ENCODE data around the gene SERPINB6. TPM values are rescaled to one million over a fixed set of nuclear protein-coding genes. Genes with fewer than 3 reads are reported as not detected.

SERPINB6 gene
- total and polyA plus RNA-seq, 9 of the 15 experiments (the other 6 are each of a cell fraction or from before 2014, with no cell fraction given), result 86.6 to 211 (median 143) TPM

GRCh38 chr6:2917801-2918445, 53.4 kb downstream of the SERPINB6 start:
- ATAC-seq, result no peak
- Histone ChIP-seq H3K9ac (ENCODE audit: insufficient read depth in 1 of 2, low read depth in 2 of 2, low read length in 2 of 2) (no peak overlapping the region), H3K4me1 (replicated peaks in 1 of 2; ENCODE audit: control insufficient read depth in 2 of 2, insufficient read depth in 2 of 2, low read length in 2 of 2) (peaks cover 13 to 14% of the 10 kb centered on the region in 2 experiments; a peak in 3 of 5 replicates), H3K27ac (ENCODE audit: extremely low read depth, low read depth, low read length) (no peak overlapping the region), H3K36me3 (ENCODE audit: control insufficient read depth, insufficient read depth, low read length) (no peaks in the 10 kb centered on the region), H3K27me3 (ENCODE audit: control insufficient read depth in 2 of 2, insufficient read depth in 2 of 2, low read length in 2 of 2) (no peaks in the 10 kb centered on the region), H4K20me1 (replicated peaks; ENCODE audit: control insufficient read depth, insufficient read depth, low read length) (no peaks in the 10 kb centered on the region), H3K79me2 (ENCODE audit: control insufficient read depth, insufficient read depth, low read length) (no peaks in the 10 kb centered on the region), H2AFZ (ENCODE audit: low read depth, low read length) (no peak overlapping the region), H3K9me1 (ENCODE audit: control insufficient read depth, insufficient read depth, low read length) (no peaks in the 10 kb centered on the region), H3K4me2 (ENCODE audit: insufficient read depth, low read length) (no peak overlapping the region), H3K9me3 (replicated peaks; ENCODE audit: control insufficient read depth, insufficient read depth, low read depth, low read length) (no peaks in the 10 kb centered on the region), H3K4me3 (no peak overlapping the region)
- no peak for FAIRE-seq
- ChIA-PET POLR2A (interaction anchor here (0.6 to 2.0 kb wide), 4 partner anchors 12 to 69 kb away, joined by 3 to 6 read pairs (median 4); partner anchors contain the start of gene SERPINB9), CTCF (ENCODE audit: low intra/inter-chr PET ratio) (no interaction called here)
- WGBS (ENCODE audit: insufficient coverage, low coverage, missing lambda C conversion rate), result 59% methylated on average over 14 of the region's 14 CpGs
- BruUV-seq (replicated peaks), result no TSS peak
- no peak for DNase-seq (ENCODE audit: extremely low read depth in 1 of 4, low spot score in 3 of 4)
- intact Hi-C loops (cut with micrococcal nuclease) (loop anchor here (2.0 kb wide), 1 partner anchor 71 kb away; no protein-coding TSS in a partner anchor), in situ Hi-C loops (cut with MboI) (no loop called here)
- TF ChIP-seq AFF1 (IDR thresholded peaks at IDR 0.05; ENCODE audit: low read depth in 1 of 2, partially characterized antibody in 2 of 2) (no peak), ZHX1 (conservative IDR thresholded peaks at IDR 0.05; ENCODE audit: low read length) (no peak), MYC (IDR thresholded peaks at IDR 0.05; ENCODE audit: low read depth, low read length) (0 out of 2 replicates have a peak, but pooled peaks have one; percentile 8), MYC (CRISPR knock-in tag; IDR thresholded peaks at IDR 0.05; ENCODE audit: borderline replicate concordance, low read depth) (no peak), ZNF263 (CRISPR knock-in tag; IDR thresholded peaks at IDR 0.05; ENCODE audit: borderline replicate concordance) (no peak), TBL1XR1 (IDR thresholded peaks at IDR 0.05; ENCODE audit: low read length in 2 of 2) (no peak), NCOA1 (IDR thresholded peaks at IDR 0.05; ENCODE audit: low read depth) (no peak), HNRNPUL1 (IDR thresholded peaks at IDR 0.05; ENCODE audit: low read length) (no peak), FOXK1 (CRISPR knock-in tag; IDR thresholded peaks at IDR 0.05; ENCODE audit: borderline replicate concordance) (no peak), FOXJ2 (tag; IDR thresholded peaks at IDR 0.05) (no peak), STAT5B (CRISPR knock-in tag; IDR thresholded peaks at IDR 0.05) (no peak), ZNF408 (CRISPR knock-in tag; IDR thresholded peaks at IDR 0.05; ENCODE audit: low read depth) (no peak), FOXM1 (IDR thresholded peaks at IDR 0.05; ENCODE audit: low read depth) (no peak), FOXM1 (CRISPR knock-in tag; IDR thresholded peaks at IDR 0.05; ENCODE audit: low read depth) (no peak), ZNF431 (CRISPR knock-in tag; IDR thresholded peaks at IDR 0.05) (no peak), POLR2B (IDR thresholded peaks at IDR 0.05; ENCODE audit: low read depth, partially characterized antibody) (no peak), CHD2 (IDR thresholded peaks at IDR 0.05; ENCODE audit: low read depth, low read length) (no peak)

Measured in K562 (cell line).